ENCODE measurements around the gene ACOT2.

Gene ACOT2

DNA sequence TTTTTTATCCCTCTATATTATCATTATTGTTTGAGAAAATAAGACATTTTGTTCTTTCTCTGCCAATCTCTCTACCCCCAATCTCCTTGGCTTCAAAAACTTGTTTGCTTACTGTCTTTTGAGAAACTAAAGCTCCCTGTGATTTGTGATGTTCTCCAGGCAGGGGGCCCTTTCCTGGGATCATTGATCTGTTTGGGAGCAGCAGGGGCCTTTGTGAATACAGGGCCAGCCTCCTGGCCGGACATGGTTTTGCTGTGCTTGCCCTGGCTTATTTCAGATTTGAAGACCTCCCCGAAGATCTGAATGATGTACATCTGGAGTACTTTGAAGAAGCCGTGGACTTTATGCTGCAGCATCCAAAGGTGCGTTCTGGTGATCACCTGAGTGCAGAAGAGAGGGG, 47.8 kb downstream of the ACOT2 start:
- no peak for DNase-seq

DNA sequence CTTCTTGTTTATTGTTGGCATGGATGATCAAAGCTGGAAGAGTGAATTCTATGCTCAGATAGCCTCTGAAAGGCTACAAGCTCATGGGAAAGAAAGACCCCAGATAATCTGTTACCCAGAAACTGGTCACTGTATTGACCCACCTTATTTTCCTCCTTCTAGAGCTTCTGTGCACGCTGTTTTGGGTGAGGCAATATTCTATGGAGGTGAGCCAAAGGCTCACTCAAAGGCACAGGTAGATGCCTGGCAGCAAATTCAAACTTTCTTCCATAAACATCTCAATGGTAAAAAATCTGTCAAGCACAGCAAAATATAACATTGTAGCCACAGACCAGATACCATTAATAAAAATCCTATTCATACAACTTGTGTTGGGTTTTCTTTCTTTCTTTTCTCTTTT, 50.5 kb downstream of the ACOT2 start:
- DNase-seq, result no peak

DNA sequence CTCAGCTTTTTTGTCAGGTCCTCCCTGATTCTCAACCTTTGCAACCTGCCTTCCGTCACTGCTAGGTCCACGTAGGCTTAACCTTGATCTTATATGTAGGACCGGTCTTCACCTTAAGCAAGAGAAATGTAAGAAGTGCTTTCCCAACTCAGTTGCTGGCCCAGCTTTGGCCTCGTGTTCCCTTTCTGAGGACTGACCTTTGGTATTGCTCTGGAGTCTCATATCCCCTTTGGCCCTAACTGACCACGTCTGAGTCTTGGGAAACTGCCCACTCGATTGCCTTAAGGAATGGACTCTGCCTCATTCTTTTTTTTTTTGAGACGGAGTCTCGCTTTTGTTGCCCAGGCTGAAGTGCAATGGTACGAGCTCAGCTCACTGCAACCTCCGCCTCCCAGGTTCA, 51.3 kb downstream of the ACOT2 start:
- DNase-seq, result no peak

DNA sequence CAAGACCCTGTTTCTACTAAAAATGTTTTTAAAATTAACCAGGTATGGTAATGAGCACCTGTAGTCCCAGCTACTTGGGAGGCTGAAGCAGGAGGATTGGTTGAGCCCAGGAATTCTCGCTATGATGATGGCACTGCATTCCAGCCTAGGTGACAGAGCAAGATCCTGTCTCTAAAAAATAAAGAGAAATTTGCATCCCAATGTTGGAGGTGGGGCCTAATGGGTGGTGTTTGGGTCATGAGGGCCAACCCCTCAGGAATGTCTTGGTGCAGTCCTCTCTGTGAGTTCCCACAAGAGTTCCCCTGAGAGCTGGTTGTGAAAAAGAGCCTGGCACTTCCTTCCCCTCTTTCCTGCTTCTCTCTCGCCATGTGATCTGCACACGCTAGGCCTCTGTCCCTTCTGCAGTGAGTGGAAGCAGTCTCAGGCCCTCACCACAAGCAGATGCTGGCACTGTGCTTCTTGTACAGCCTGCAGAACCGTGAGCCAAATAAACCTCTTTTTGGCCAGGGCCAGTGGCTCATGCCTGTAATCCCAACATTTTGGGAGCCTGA, 54.6 kb downstream of the ACOT2 start:
- no peak for DNase-seq

All from activated effector memory CD4-positive, alpha-beta T cell treated with anti-CD3 and anti-CD28 coated beads, Interleukin-2, amount 50 U/mL, for 16 hours (primary cell).